Activated T-cell treated with anti-CD3 and anti-CD28 coated beads for 4 hours (primary cell): Measurements from ENCODE around the gene KIAA0753.

Source experiments
- DNase-seq: peaks from one replicate; pipeline ENCODE4 v3.0.0-alpha.2; 2020

Gene KIAA0753

DNA sequence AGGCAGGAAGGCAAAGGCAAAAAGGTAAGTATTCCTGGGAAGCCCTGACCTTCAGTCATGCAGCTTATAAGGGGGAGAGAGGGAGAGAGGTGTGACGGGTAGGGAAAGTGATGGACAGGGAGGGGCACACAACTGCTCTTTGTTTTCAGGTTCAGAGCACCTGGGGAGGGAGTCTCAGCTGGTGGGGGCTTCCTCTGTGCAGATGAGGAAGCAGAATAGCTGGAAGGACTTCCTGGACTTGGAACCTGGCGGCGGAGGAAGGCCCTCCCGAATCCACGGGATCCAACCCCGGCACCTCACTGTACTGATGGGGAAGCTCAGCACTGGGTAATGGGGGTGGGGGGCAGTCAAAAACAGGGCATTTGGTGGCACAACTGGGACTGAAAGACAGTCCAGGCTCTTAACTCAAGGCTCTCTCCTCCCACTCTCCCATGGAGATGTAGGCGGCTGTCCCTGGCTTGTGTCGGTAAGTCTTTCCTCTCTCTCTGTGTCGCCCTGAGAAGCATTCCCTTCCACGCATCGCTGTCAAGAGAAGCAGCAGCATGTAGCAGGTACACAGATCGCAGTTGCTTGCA, 72.2 kb downstream of the KIAA0753 start:
- no peak for DNase-seq

DNA sequence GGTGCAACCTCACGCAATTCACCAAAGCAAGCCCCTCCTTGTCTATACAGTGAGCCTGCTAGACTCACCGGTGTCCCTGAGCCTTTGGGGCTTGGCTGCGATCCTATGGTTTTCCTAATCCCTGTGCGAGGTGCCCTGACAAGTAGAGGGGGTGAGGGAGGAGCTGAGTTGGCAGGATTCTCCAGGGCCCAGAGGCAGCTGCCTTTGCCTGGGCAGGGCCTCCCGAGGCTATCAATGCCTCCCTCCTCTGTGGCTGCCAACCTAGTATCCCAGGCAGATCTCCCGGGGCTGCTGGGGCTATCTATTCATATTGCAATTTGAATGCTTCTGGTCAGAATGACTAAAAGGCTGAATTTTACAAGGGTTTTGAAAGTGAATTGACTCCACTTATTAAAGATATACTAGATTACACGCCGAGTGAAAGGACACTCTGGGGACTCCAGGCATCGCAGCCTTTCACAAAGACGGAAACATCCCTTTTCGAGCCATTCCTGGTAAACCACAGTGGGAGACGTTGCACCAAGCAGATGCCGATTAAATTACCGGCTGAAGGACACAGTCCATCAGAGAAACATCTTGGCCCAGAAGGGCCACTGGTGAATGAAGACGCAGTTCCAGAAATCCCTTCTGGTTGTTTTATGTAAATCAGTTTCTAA, 72.9 kb downstream of the KIAA0753 start:
- DNase-seq: no peak

DNA sequence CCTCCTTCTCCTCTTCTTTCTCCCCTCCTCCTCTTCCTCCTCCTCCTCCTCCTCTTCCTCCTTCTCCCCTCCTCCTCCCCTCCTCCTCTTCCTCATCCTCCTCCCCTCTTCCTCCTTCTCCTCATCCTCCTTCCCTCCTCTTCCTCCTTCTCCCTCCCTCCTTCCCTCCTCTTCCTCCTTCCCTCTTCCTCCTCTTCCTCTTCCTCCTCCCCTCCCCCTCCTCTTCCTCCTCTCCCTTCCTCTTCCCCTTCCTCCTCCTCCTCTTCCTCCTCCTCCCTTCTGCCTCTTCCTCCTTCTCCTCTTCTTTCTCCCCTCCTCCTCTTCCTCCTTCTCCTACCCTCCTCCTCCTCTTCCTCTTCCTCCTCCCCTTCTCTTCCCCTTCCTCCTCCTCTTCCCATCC, 79.1 kb downstream of the KIAA0753 start:
- no peak for DNase-seq

DNA sequence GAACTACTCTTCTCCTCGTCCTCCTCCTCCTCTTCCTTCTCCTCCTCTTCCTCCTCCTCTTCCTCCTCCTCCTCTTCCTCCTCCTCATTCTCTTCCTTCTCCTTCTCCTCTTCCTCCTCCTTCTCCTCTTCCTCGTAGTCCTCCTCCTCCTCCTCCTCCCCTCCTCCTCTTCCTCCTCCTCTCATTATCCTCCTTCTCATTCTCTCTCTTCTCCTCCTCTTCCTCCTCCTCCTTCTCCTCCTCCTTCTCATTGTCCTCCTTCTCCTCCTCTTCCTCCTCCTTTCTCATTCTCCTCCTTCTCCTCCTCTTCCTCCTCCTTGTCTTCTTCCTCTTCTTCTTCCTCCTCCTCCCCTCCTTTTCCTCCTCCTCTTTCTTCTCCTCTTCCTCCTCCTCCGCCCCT, 80.0 kb downstream of the KIAA0753 start:
- no peak for DNase-seq

DNA sequence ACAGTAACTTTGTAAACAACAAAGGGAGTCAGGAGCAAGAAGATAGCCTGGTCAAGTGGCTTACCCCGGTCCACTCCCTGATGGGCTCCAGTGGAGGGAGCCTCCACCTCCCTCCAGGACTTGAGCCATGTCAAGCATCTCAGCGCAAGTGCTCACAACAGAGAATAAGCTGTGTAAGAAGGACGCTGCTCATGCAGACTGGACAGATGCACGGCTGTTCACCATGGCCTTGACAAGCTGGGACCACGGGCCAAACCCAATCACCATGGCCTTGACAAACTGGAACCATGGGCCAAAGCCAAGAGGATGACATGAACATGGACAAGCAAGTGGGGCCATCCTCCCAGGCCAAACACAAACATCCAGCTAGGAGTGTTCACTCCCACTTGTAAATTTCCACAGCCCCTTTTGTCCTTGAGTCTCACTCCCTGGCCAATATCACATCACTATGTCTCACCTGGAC, 80.7 kb downstream of the KIAA0753 start:
- no peak for DNase-seq

DNA sequence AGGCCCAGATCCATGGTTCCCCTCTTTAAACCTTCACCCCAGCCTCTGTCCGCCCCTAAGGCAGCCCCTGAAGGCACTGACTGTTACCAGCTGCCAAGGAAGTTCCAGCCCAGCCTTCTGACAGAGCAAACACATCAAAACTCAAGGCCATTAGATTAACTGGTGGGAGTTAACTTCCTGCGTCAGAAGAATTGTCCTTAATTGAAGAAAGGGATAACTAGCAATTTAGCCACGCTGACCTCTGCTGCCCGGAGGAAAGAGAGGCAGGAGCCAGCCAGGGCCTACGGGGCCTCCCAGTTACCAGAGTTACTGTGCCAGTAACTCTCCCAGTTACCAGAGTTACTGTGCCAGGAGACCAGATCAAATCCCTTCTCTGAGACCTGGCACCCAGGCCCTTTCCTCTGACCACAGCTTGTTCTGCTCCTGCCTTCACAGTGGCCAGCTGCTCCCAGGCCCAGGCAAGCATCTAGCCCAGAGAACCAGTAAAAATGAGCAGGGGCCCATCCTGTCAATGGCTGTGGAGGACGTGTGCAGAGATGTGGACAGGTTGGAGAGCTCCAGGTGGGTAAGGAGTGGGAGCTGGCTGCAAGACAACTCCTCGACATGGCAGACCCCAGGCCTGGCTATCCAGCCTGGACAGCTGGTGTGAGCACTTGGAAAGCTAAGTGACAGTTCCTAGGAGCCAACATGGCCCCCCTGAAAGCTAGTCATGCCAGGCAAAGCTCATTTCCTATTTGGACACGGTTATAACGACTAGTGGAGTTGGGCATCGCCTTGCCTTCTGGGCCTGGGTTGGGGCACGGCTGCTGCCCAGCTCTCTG, 81.4 kb downstream of the KIAA0753 start:
- no peak for DNase-seq

DNA sequence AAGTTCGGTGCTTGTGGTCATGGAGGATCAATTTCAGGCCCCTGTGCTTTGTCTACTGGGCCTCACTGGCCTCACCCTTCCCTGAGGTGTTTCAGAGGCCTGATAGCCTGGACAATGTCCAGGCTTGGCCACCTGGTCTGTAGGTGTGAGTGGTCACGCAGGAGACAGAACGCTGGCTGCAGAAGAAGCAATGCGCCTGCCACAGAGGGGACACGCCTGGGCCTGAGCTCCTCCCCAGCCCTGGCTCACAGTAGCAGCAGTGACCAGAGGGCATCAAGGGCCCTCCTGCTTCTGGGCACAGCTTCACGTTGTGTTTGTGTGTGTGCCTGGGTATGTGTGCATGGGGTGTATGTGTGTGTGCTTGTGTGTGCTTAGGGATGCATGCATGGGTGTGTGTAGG, 82.2 kb downstream of the KIAA0753 start:
- no peak for DNase-seq

DNA sequence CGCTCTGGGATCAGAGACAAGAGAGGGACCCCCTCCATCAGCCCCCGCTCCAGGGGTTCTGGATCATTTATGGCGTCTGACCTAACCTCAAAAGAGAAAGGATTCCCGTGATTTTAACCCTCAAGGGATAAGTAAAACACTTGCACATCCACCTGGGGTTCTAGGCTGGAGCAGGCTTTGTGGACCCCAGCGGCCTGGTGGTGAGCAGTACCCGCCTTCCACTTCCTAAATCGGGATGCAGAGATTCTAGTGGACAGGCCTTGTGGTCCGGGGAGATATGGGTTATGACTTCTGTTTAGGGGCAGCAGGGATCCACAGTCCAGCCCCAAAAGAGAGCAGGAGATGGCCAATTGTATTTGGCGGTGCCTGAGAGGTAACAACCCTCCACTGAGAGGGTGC, 83.5 kb downstream of the KIAA0753 start:
- DNase-seq: no peak

DNA sequence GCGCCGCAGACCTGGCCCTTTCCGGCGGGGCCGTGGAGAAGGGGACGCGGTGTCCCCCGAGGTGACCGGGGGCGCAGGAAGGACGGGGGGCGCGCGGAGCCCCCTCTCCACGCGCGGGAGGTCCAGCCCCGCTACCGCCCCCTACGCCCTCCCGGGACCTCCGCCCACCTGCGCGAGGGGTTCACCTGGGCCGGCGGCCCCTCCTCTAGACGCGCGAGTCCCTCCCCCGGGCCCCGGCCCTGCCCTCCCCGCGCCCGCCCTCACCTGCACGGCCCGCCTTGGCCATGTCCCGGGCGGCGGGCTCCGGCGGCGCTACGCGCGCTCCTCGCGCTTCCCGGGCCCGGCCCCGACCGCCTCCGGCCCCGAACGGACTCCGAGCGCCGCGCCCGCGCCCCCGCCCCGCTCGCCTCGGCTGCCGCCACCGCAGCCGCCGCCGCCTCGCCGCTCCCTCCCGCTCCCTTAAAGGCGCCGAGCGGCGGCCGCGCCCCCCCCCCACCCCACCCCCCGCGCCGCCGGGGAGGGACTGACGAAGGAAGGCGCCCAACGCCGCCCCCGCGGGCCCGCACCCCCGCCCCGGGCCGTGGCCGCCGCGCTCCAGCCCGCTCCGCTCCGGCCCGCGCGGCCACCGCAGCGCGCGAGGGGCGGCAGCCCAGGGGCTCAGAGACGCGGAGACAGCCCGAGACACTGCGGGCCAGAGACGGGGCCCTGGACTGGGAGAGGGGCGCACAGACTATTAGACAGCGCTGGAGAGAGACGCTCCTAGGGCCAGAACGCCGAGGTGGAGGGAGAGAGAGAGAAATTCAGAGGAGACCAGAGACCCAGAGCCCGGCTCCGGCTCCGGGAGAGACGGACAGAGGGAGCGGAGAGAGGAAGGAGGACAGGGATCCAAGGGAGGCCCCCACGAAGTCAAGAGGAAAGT, 84.1 kb downstream of the KIAA0753 start, which contains the start of gene PITPNM3:
TSS of gene PITPNM3 (minus strand) at position 435 of the 919 bp plus-strand sequence. CDS start at position 286, 149 bp downstream.
- DNase-seq: no peak

DNA sequence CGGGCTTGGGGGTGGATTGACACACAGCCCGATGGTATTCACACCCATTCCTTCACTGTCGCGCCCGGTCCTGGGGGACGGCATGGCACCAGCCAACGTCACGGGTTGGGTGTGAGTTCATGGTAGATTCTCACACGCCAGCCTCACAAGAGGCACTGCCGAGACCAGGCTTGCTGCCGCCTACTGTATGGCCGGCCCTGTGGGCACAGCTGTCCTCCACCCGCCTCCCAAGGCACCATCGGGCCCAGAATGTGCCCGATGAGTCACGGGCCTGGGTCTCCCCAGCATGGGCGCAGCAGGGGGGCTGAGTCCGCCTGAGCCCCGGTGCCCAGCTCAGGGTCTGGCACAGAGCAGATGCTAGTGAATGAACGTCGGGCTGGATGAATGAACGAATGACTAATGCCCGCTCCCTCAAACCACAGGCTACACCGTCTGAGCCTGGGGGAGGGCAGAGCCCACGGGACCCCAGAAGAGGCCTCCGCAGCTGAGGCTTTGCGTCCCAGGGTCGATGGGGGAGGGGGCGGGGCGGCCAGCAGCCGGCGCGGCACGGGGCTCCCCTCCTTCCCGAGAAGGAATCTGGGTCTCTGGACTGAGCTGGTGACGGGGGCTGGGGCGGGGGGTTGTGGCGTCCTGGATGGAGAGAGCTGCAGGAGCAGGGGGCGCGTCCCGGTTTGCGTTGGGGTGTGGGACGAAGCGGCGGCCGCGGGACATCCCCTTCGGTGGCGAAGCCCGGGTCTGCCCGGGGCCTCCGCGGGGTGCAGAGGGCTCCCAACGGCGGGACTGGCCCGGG, 85.0 kb downstream of the KIAA0753 start:
- no peak for DNase-seq

DNA sequence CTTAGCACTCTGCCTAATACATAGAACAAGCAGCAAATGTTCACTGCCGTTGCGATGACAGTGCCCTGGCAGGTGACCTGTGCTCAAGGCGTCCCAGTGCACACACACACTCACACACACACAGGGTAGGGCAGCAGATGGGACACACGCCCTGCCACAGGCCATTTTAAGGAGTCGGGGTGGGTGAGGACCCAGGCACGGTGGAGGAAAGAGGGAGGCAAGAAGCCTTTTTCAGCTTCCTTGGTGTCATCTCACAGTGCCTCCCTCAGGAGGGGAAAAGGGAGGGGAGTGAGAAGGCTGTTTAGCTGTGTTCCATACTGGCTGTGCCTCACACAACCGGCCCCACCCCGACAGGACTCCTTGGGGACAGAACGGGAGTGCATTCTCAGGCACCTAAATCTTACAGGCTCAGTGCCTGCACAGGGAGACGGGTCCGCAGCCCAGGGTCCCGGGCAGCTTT, 85.6 kb downstream of the KIAA0753 start:
- DNase-seq: no peak

DNA sequence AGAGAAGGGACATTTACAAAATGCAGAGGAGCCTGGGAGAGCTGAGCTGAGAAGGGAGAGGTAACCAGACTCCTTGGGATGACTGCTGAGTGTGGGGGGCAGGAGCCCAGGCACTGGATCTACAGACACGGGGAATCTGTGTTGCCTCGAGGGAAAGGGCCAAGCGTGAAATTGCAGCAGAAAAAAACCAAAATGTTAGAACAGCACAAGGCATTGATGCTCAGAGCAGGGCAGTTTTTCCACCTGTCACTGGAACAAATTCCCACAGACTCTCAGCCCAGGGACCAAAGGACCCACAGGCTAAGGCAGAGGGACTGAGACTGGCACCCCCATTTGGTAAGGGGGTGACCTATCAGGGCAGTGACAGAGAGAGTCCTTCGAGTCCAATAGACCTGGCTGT, 86.2 kb downstream of the KIAA0753 start:
- no peak for DNase-seq

DNA sequence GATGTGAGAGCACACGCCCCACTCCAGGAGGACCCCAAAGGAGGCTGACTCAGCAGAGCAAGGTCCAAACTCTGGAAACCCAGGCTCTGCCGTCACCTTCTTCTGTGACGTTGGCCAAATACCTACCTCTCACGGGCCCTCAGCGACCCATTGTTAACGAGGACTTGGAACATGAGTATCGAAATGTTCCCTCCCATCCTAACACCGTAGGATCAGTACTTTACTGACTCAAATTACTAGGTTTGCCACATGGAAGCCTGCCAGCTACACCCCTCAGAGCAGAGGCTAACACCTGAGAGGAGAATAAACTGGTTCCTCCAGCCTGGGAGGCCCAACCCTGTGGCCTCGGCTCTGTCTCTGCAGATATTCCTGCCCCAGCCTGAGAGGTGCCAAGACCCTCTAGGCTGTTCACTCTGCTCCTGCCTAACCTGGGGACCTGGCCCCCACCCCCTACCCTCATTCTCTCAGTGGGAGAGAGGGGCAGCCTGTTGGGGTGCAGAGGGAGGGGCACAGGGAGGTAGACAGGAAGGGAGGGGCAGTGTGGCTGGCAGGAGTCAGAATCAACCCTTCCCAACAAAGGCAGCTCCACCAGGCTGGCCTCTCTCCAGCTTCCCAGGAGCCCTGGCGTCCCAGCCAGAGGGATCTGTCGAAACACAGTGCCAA, 88.5 kb downstream of the KIAA0753 start:
- DNase-seq: no peak

DNA sequence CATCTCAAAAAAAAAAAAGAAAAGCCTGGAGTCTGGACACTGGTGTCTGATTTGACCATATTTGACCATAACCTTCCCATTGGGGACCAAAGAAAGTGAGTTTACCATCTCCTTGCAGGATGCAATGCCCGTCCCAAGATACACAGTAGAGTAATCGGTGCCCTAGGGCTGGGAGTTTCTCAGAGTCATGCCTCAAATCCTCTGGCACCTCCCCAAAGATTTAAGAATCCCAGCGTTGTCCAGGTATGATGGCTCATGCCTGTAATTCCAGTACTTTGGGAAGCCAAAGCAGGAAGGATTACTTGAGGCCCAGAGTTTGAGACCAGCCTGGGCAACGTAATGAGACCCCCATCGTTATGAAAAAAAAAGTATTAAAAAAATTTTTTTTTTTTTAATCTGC, 89.2 kb downstream of the KIAA0753 start:
- DNase-seq: no peak

DNA sequence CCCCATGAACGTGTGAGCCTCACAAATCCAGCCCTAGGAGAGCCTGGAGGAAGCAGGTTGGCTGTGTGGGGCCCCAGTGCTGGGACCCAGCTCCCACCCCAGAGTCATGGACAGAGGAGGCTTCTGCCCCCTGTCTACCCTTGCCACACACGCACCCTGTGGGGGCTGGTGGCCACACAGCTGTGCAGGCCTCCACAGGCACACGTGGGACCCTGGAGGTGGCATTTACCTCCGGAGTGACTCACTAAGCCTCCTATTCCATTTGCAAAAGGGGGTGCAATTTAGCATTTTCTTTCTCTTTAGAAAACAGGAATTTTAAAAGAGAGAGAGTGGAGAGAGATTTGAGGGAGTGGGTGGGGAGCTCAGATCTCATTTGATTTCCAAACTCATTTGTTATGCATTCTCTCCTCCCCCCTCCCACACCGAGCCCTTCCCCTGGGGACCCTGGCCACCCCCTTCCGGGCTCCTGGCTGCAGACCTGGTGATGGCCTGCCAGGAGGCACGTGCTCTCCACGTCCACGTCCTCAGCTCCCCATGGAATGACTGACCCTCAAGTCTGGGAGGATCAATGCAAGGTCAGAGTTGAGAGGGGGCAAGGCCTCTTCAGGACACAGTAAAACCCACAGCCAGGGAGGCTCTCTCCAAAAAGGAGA, 91.0 kb downstream of the KIAA0753 start:
- no peak for DNase-seq

DNA sequence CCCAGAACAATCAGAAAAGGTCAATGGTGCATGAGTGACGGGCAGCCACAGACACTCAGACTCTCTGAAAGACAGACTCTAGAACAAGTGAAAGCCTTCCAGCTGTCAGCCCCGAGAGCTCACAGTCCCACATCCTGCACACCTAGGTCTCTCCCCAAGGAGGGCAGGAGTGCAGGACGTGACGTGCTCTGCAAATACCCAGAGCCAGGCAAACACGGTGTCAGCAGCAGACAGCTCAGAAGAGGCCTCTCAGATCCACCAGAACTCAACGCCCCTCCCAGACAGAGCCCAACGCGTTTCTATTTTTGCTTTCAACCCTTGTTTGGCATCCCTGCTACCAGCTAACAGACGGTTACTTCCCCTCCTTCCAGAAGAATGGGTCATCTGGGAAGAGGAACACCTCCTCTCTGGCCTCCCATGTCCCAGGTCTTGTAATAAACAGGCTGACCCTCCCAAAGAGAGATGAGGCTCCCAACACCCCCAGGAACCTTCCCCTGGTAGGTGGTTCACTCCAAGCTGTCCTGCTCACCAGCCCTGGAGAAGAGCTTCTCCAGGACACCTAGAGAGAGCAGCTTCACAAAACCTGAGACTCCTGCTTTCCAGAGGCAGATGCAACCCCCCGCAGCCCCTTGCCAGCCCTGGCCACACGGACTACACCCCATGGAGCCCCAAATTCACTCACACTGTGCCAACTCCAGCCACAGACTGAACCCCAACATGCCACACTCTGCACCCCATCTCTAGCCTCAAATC, 91.8 kb downstream of the KIAA0753 start:
- DNase-seq: no peak

DNA sequence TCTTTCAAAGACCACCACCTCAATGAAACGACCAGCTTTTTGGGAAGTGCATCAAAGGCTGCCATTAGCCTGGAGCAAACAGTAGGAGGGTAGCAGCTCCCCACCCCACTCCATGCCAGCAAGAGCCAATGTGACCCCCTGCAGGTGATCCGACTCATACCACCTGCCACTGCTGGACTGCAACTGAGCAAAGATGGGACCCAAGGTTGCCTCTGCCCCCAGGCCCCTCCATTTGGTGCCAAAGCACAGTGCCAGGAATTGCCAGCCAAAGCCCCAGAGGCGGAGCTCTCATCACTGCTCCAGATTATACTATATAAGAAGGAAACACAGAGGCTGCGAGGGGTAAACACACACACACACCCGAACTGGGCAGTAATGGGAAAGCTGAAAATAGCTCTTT, 92.5 kb downstream of the KIAA0753 start:
- DNase-seq: no peak

DNA sequence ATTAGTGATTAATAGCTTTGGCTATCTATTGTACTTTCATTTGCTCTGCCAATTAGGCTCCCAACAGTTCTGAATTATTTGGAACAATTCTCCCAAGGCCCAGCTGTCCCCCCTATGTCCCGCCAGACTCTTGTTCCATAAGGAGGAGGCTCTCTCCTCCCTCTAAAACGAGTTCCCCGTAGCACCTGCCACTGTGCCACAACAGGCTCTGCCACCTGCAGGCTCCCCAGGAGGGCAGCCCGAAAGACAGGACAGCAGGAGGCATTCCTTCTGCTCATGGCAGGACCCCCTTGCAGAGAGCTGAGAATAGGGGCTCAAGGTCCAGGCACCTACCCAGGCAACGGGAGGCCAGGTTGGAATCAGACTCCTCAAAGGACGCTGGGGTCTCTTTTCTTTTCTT, 93.2 kb downstream of the KIAA0753 start:
- no peak for DNase-seq

DNA sequence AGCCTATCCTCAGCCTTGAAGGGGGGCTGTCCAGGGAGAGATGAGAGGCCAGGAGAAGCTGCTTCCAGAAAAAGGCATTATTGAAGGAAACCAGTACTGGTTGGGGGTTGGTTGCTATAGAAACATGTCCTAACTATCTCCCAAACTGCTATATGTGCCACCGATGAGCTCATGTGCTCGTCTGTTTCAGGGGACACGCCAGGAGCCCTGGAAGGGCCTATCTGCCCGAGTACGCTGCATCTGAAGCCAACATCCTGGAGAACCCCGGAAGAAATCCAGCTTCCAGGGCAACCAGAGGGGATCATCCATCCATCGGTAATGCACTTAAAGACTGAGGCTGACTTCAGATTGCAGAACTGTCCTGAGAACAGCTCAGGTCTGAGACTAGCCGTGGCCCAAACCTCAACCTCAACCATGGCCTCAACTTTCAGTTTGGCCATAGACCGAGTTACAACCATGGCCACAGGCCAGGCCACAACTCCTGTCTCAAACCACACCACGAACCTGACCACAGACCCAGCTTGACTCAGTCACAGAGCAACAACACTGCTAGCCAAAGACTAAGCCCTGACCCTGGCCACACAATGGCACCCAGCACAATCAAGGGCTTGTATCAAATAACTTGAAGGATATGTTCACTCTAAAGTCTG, 94.3 kb downstream of the KIAA0753 start:
- no peak for DNase-seq

DNA sequence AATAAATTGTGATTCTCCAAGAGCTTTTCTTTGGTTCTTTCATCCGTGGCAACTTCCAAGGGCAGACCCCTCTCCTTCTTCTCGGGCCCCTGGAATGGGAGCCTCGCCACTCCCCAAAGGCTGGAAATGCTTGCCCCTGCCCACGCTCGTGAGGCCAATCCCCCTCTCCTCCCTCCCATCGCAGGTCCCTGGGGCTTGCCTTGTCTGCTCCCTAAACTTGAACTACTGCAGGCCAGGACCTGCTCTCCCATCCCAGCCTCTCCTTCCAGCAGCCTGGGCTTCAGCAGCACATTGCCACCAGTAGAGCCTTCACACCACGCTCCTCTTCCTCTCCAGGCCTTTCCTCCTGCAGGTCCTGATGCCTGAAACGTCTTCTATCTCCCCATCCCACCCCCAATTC, 95.2 kb downstream of the KIAA0753 start:
- no peak for DNase-seq
